ENCODE measurements around the gene HOXA3. TPM values are rescaled to one million over a fixed set of nuclear protein-coding genes. Genes with fewer than 3 reads are reported as not detected.
A peak's percentile ranks its signal among the peaks of the same experiment; 100 is the strongest.

Gene HOXA3
- total RNA-seq, 4 donors from 2014 or later, result 6.4 to 22.6 (median 10.3) TPM

- TF ChIP-seq POLR2AphosphoS5 (IDR thresholded peaks at IDR 0.05) (peak; percentile 22), EP300 (IDR thresholded peaks at IDR 0.05) (no peak)
- ATAC-seq, result no peak
- Histone ChIP-seq H3K27me3 (peaks cover 62% of the 10 kb centered on the region), H3K27ac (peak overlapping the region in 2 of 4 donors; percentile 24 to 99), H3K9me3 (no peaks in the 10 kb centered on the region), H3K4me1 (peaks cover 0 to 48% (median 11%) of the 10 kb centered on the region in 3 donors), H3K4me3 (peak overlapping the region in 1 of 2 donors; percentile 43), H3K36me3 (no peaks in the 10 kb centered on the region)
- WGBS, 2 donors (ENCODE audit: low coverage in 1 of 2), result 66 to 73% methylated on average over 8 to 19 of the region's 30 CpGs
Measured at GRCh38 chr7:27148756-27149641, 3.4 kb downstream of the HOXA3 start.

GRCh38 chr7:27148031-27148755, 4.2 kb downstream of the HOXA3 start:
- ATAC-seq, result no peak
- Histone ChIP-seq H3K4me1 (peaks cover 0 to 52% (median 11%) of the 10 kb centered on the region in 3 donors), H3K36me3 (no peaks in the 10 kb centered on the region), H3K27me3 (peaks cover 54% of the 10 kb centered on the region), H3K9me3 (no peaks in the 10 kb centered on the region), H3K27ac (peak overlapping the region in 3 of 4 donors; percentile 32 to 99 (median 36)), H3K4me3 (peak overlapping the region; percentile 2 to 43)
- TF ChIP-seq POLR2AphosphoS5 (IDR thresholded peaks at IDR 0.05) (no peak), CTCF (IDR thresholded peaks at IDR 0.05) (no peak), POLR2A (IDR thresholded peaks at IDR 0.05) (no peak)
- 67% methylated on average over 6 of the region's 28 CpGs; no CpG with 5 or more reads in 1 of the 2 donors for WGBS, 2 donors (ENCODE audit: low coverage in 1 of 2)

- WGBS, 2 donors (ENCODE audit: low coverage in 1 of 2), result 33 to 77% methylated on average over 1 to 13 of the region's 63 CpGs
- ATAC-seq, result no peak
- H3K27ac ChIP-seq, result peak within 1 kb of the TSS in 3 of 4 donors; percentile 32 to 99 (median 36)
Measured at GRCh38 chr7:27147199-27148030, 5.0 kb downstream of the HOXA3 start, which contains the start of gene HOXA6. HOXA6 (minus strand) TSS chr7:27147774; CDS start chr7:27147749, 25 bp downstream.

GRCh38 chr7:27146491-27147198, 5.7 kb downstream of the HOXA3 start:
- Histone ChIP-seq H3K27ac (peak overlapping the region in 1 of 4 donors; percentile 99), H3K36me3 (no peaks in the 10 kb centered on the region), H3K4me1 (peaks cover 0 to 40% (median 11%) of the 10 kb centered on the region in 3 donors), H3K4me3 (no peak overlapping the region), H3K27me3 (peaks cover 39% of the 10 kb centered on the region), H3K9me3 (no peaks in the 10 kb centered on the region)
- no peak for ATAC-seq
- TF ChIP-seq CTCF (IDR thresholded peaks at IDR 0.05), result no peak
- no peak for TF ChIP-seq POLR2A (IDR thresholded peaks at IDR 0.05)
- TF ChIP-seq POLR2AphosphoS5 (IDR thresholded peaks at IDR 0.05), result no peak
- TF ChIP-seq EP300 (IDR thresholded peaks at IDR 0.05), result no peak
- WGBS, 2 donors (ENCODE audit: low coverage in 1 of 2), result 83 to 92% methylated on average over 4 to 5 of the region's 5 CpGs

More at GRCh38 chr7:27147199-27148030, 5.0 kb downstream of the HOXA3 start, which contains the start of gene HOXA6:
- H3K4me3 ChIP-seq, result peak within 1 kb of the TSS; percentile 2 to 43
- H3K4me1 ChIP-seq, result peaks cover 0 to 47% (median 11%) of the 10 kb centered on the region in 3 donors
- H3K27me3 ChIP-seq, result peaks cover 46% of the 10 kb centered on the region
- no peak for TF ChIP-seq POLR2A (IDR thresholded peaks at IDR 0.05)
- no peak for TF ChIP-seq EP300 (IDR thresholded peaks at IDR 0.05)
- TF ChIP-seq POLR2AphosphoS5 (IDR thresholded peaks at IDR 0.05), result peak; percentile 46
- no peak for TF ChIP-seq CTCF (IDR thresholded peaks at IDR 0.05)
- H3K9me3 ChIP-seq, result no peaks in the 10 kb centered on the region
- no peaks in the 10 kb centered on the region for H3K36me3 ChIP-seq

Data from gastroesophageal sphincter (tissue), 4 donors.